Fibroblast of peridontal ligament (primary cell): Measurements from ENCODE around the gene RPL19.
A peak's percentile ranks its signal among the peaks of the same experiment; 100 is the strongest.

Experiments
- DNase-seq: peaks from one replicate; pipeline ENCODE4 v3.0.0-alpha.2; 2010; ENCODE audit errors: extremely low read depth

The RPL19 gene

GRCh38 chr17:39197380-39198185 is 2.5 kb upstream of the RPL19 start, which contains the start of gene CACNB1:
Gene CACNB1 (minus strand): TSS chr17:39197669. CDS start chr17:39197495, 174 bp downstream.
- DNase-seq, result peak; percentile 51

- DNase-seq, result no peak
These were observed 1.9 kb upstream of the RPL19 start for GRCh38 chr17:39198186-39198566.

- DNase-seq, result peak; percentile 97
These were observed 338 bp upstream of the RPL19 start for GRCh38 chr17:39199820-39200069.

GRCh38 chr17:39200957-39201510 is 951 bp downstream of the RPL19 start:
- no peak for DNase-seq

GRCh38 chr17:39204245-39204644 is 4.2 kb downstream of the RPL19 start:
- no peak for DNase-seq

- no peak for DNase-seq
These were observed 5.0 kb downstream of the RPL19 start for GRCh38 chr17:39205112-39205526.

GRCh38 chr17:39208136-39208535 is 8.1 kb downstream of the RPL19 start:
- DNase-seq, result no peak

GRCh38 chr17:39208893-39209292 is 8.8 kb downstream of the RPL19 start:
- DNase-seq, result no peak

- peak; percentile 41 for DNase-seq
These were observed 9.4 kb downstream of the RPL19 start for GRCh38 chr17:39209317-39210092.

GRCh38 chr17:39210093-39210434 is 10.0 kb downstream of the RPL19 start:
- no peak for DNase-seq

GRCh38 chr17:39212195-39212810 is 12.2 kb downstream of the RPL19 start:
- DNase-seq, result no peak

- no peak for DNase-seq
These were observed 12.9 kb downstream of the RPL19 start for GRCh38 chr17:39212841-39213480.

- no peak for DNase-seq
These were observed 13.8 kb downstream of the RPL19 start for GRCh38 chr17:39213852-39214251.

- no peak for DNase-seq
These were observed 17.8 kb downstream of the RPL19 start for GRCh38 chr17:39217734-39218369.

GRCh38 chr17:39218906-39219305 is 18.8 kb downstream of the RPL19 start:
- DNase-seq, result no peak

GRCh38 chr17:39219647-39220154 is 19.6 kb downstream of the RPL19 start:
- no peak for DNase-seq

- no peak for DNase-seq
These were observed 21.5 kb downstream of the RPL19 start for GRCh38 chr17:39221572-39221971.

- no peak for DNase-seq
These were observed 22.1 kb downstream of the RPL19 start for GRCh38 chr17:39222151-39222550.

GRCh38 chr17:39222866-39223834 is 23.1 kb downstream of the RPL19 start:
- DNase-seq, result no peak
